HG02610 (cell line): Measurements from ENCODE around the gene PPP1R3E.

ENCODE experiments used
- ATAC-seq: cut with Tn5 transposase; IDR thresholded peaks from one replicate; pipeline ENCODE4 v1.9.1; 2021; ENCODE audit warnings: mild to moderate bottlenecking, moderate library complexity; ENCODE audit not compliant: unreplicated experiment

The PPP1R3E gene

DNA sequence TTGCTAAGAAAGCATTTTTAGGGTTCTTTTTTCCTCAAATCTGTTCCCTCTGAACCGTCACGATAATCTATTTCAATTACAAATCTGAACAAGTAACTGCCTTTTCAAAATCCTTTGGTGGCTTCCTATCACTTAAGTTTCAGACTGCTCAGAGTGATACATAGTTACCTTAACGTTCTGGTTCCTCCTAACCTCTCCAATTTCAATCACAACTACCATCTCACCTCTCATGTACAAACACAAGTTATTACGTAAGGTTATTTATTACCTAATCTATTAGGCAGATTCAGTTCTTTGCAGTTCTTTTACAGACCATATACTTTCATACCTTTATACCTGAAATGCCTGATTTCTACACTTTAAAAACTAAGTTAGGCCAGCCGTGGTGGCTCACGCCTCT is 52.8 kb downstream of the PPP1R3E start:
- no peak for ATAC-seq

DNA sequence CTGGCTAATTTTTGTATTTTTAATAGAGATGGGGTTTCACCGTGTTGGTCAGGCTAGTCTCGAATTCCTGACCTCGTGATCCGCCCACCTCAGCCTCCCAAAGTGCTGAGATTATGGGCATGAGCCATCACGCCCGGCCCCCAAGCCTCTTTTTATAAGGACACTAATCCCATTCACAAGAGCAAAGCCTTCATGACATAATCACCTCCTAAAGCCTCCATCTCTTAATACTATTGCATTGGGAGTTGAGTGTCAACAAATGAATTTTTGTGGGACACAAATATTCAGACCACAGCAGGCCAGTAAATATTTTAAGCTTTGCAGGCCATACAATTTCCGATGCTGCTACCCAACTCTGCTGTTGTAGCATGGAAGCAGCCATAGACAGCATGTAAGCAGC is 54.1 kb downstream of the PPP1R3E start:
- ATAC-seq, result no peak
